HEK293T (cell line): Measurements from ENCODE around the gene IL15.

Experiments used
- ARNT ChIP-seq: fragments of 450-650 bp; IDR thresholded peaks from 2 replicates; pipeline ENCODE4 v1.6.1; 2017; ENCODE audit warnings: mild to moderate bottlenecking
- BHLHE40 ChIP-seq: fragments of 450-650 bp; IDR thresholded peaks from 2 replicates; pipeline ENCODE4 v1.6.1; 2016; ENCODE audit warnings: mild to moderate bottlenecking, moderate library complexity, borderline replicate concordance
- CTBP1 ChIP-seq: fragments of 450-650 bp; IDR thresholded peaks from 2 replicates; pipeline ENCODE4 v1.6.1; 2016; ENCODE audit warnings: borderline replicate concordance
- ELF4 ChIP-seq: fragments of 450-650 bp; IDR thresholded peaks from 2 replicates; pipeline ENCODE4 v1.6.1; 2017; ENCODE audit warnings: antibody characterized with exemption
- FOXA1 ChIP-seq: fragments of 450-650 bp; IDR thresholded peaks from 2 replicates; pipeline ENCODE4 v1.6.1; 2016; ENCODE audit warnings: mild to moderate bottlenecking
- FOXK2 ChIP-seq: fragments of 450-650 bp; IDR thresholded peaks from 2 replicates; pipeline ENCODE4 v1.6.1; 2016; ENCODE audit warnings: mild to moderate bottlenecking
- FOXM1 ChIP-seq: fragments of 450-650 bp; IDR thresholded peaks from 2 replicates; pipeline ENCODE4 v1.6.1; 2017; ENCODE audit warnings: mild to moderate bottlenecking, borderline replicate concordance
- HDGF ChIP-seq: fragments of 450-650 bp; IDR thresholded peaks from 2 replicates; pipeline ENCODE4 v1.6.1; 2017; ENCODE audit warnings: antibody characterized with exemption, borderline replicate concordance
- LEF1 ChIP-seq: fragments of 450-650 bp; IDR thresholded peaks from 2 replicates; pipeline ENCODE4 v1.6.1; 2017; ENCODE audit warnings: mild to moderate bottlenecking, borderline replicate concordance
- NFRKB ChIP-seq: fragments of 450-650 bp; IDR thresholded peaks from 2 replicates; pipeline ENCODE4 v1.6.1; 2016; ENCODE audit warnings: mild to moderate bottlenecking, moderate library complexity
- SP1 ChIP-seq: fragments of 450-650 bp; IDR thresholded peaks from 2 replicates; pipeline ENCODE4 v1.6.1; 2017
- SUZ12 ChIP-seq: fragments of 450-650 bp; IDR thresholded peaks from 2 replicates; pipeline ENCODE4 v1.6.1; 2016; ENCODE audit warnings: mild to moderate bottlenecking
- TARDBP ChIP-seq: fragments of 450-650 bp; IDR thresholded peaks from 2 replicates; pipeline ENCODE4 v1.6.1; 2016
- TF ChIP-seq, protein P1 (sequence below): fragments of 450-650 bp; IDR thresholded peaks from 2 replicates; pipeline ENCODE4 v1.6.1; 2016

GRCh38 chr4:141675384-141675783, 39.0 kb downstream of the IL15 start:
- TF ChIP-seq, protein P1, sequence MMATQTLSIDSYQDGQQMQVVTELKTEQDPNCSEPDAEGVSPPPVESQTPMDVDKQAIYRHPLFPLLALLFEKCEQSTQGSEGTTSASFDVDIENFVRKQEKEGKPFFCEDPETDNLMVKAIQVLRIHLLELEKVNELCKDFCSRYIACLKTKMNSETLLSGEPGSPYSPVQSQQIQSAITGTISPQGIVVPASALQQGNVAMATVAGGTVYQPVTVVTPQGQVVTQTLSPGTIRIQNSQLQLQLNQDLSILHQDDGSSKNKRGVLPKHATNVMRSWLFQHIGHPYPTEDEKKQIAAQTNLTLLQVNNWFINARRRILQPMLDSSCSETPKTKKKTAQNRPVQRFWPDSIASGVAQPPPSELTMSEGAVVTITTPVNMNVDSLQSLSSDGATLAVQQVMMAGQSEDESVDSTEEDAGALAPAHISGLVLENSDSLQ = no peak
- TF ChIP-seq BHLHE40 = no peak
- TF ChIP-seq SP1 = no peak
- no peak for TF ChIP-seq FOXA1
- TF ChIP-seq ELF4 = no peak
- TF ChIP-seq FOXM1 = no peak
- TF ChIP-seq SUZ12 = no peak
- TF ChIP-seq LEF1 = no peak
- no peak for TF ChIP-seq FOXK2
- TF ChIP-seq ARNT = no peak
- TF ChIP-seq TARDBP = no peak
- no peak for TF ChIP-seq NFRKB
- no peak for TF ChIP-seq HDGF
- TF ChIP-seq CTBP1 = no peak
